Measurements from ENCODE around the gene CAP1.

CAP1 gene

GRCh38 chr1:40059960-40060750 is 19.6 kb downstream of the CAP1 start:
- POLR2A ChIA-PET, result no interaction called here
- CTCF ChIA-PET, result interaction anchor here (0.9 to 3.4 kb wide), 12 partner anchors 10 to 279 kb away, joined by 3 to 15 read pairs (median 4); no protein-coding TSS in a partner anchor

GRCh38 chr1:40064797-40065499 is 24.4 kb downstream of the CAP1 start:
- ChIA-PET POLR2A (no interaction called here), CTCF (interaction anchor here (0.6 to 8.4 kb wide), 9 partner anchors 8 to 274 kb away, joined by 3 to 61 read pairs (median 4); no protein-coding TSS in a partner anchor)
- peak; percentile 65 for DNase-seq (ENCODE audit: extremely low spot score)
- TF ChIP-seq CTCF (IDR thresholded peaks at IDR 0.05; ENCODE audit: control extremely low read depth, extremely low read depth, low read depth, missing control alignments), result no peak

More at GRCh38 chr1:40059960-40060750, 19.6 kb downstream of the CAP1 start:
- TF ChIP-seq CTCF (IDR thresholded peaks at IDR 0.05; ENCODE audit: control extremely low read depth, extremely low read depth, low read depth, missing control alignments), result no peak
- no peak for DNase-seq (ENCODE audit: extremely low spot score)

GRCh38 chr1:40067023-40067422 is 26.5 kb downstream of the CAP1 start:
- POLR2A ChIA-PET, result no interaction called here
- TF ChIP-seq CTCF (IDR thresholded peaks at IDR 0.05; ENCODE audit: control extremely low read depth, extremely low read depth, low read depth, missing control alignments), result no peak
- CTCF ChIA-PET, result interaction anchor here (1.1 to 8.4 kb wide), 4 partner anchors 10 to 271 kb away, joined by 3 to 61 read pairs (median 4); no protein-coding TSS in a partner anchor
- DNase-seq (ENCODE audit: extremely low spot score), result no peak

GRCh38 chr1:40067851-40068250 is 27.3 kb downstream of the CAP1 start:
- POLR2A ChIA-PET, result no interaction called here
- CTCF ChIA-PET, result interaction anchor here (0.8 to 8.4 kb wide), 3 partner anchors 11 to 94 kb away, joined by 3 to 61 read pairs (median 3); no protein-coding TSS in a partner anchor
- no peak for DNase-seq (ENCODE audit: extremely low spot score)
- TF ChIP-seq CTCF (IDR thresholded peaks at IDR 0.05; ENCODE audit: control extremely low read depth, extremely low read depth, low read depth, missing control alignments), result no peak

- TF ChIP-seq CTCF (IDR thresholded peaks at IDR 0.05; ENCODE audit: control extremely low read depth, extremely low read depth, low read depth, missing control alignments), result no peak
- ChIA-PET CTCF (interaction anchor here (1.6 to 20.6 kb wide), 4 partner anchors 12 to 267 kb away, joined by 3 to 262 read pairs (median 28); no protein-coding TSS in a partner anchor), POLR2A (interaction anchor here (0.7 kb wide), 1 partner anchor 263 kb away, joined by 3 read pairs; no protein-coding TSS in a partner anchor)
- no peak for DNase-seq (ENCODE audit: extremely low spot score)
These were observed 31.6 kb downstream of the CAP1 start for GRCh38 chr1:40072142-40072541.

GRCh38 chr1:40073062-40073461 is 32.5 kb downstream of the CAP1 start:
- ChIA-PET POLR2A (no interaction called here), CTCF (interaction anchor here (2.3 to 20.6 kb wide), 4 partner anchors 11 to 266 kb away, joined by 8 to 262 read pairs (median 28); no protein-coding TSS in a partner anchor)
- no peak for DNase-seq (ENCODE audit: extremely low spot score)
- no peak for TF ChIP-seq CTCF (IDR thresholded peaks at IDR 0.05; ENCODE audit: control extremely low read depth, extremely low read depth, low read depth, missing control alignments)

All from GM10248 (cell line).